SKM-1 (cell line): ENCODE data around the gene FAM53B.
A peak's percentile ranks its signal among the peaks of the same experiment; 100 is the strongest.
"Not testable (repeated sequence)": the region's sequence is repeated elsewhere in the genome, so short reads cannot be mapped to it uniquely, and the experiment has no call there.

Source experiments
- DNase-seq: peaks from one replicate; lab custom pipeline; 2025; ENCODE audit not compliant: unreplicated experiment; lab: John Stamatoyannopoulos, UW

The FAM53B gene

GRCh38 chr10:124614003-124614659 is 130.0 kb downstream of the FAM53B start:
- DNase-seq, result no peak

- DNase-seq, result no peak
Observed at GRCh38 chr10:124612611-124613498, 131.3 kb downstream of the FAM53B start.

DNA sequence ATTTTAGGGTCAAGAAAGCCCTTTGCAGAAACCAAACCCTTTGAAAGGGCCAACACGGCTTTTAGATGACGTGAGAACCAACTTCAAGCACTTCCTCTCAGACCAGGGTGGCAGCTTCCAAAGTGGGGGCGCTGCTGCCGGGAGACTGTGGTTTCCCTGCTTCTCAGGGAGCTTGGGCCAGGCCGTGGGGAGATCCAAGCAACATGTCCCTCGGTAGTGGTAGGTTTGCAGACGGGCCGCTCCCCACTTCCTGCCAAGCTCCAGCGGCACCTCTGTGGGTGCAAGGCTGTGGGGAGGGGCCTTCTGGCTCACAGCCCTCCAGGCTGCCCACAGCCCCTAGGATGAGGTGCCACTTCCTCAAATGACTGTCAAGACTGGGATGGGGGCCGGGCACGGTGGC is 132.4 kb downstream of the FAM53B start:
- DNase-seq, result peak; percentile 58

- DNase-seq, result not testable (repeated sequence)
Observed at GRCh38 chr10:124610851-124611250, 133.3 kb downstream of the FAM53B start.

DNA sequence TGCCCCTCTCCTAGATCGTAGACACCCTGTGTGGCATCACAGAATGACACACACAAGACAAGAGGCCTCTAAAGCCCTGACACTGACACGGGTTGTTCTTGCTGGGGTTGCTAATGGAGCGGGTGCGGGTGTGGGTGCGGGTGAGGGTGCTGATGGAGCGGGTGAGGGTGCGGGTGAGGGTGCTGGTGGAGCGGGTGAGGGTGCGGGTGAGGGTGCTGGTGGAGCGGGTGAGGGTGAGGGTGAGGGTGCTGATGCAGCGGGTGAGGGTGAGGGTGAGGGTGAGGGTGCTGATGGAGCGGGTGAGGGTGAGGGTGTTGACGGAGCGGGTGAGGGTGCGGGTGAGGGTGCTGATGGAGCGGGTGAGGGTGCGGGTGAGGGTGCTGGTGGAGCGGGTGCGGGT is 134.0 kb downstream of the FAM53B start:
- not testable (repeated sequence) for DNase-seq

DNA sequence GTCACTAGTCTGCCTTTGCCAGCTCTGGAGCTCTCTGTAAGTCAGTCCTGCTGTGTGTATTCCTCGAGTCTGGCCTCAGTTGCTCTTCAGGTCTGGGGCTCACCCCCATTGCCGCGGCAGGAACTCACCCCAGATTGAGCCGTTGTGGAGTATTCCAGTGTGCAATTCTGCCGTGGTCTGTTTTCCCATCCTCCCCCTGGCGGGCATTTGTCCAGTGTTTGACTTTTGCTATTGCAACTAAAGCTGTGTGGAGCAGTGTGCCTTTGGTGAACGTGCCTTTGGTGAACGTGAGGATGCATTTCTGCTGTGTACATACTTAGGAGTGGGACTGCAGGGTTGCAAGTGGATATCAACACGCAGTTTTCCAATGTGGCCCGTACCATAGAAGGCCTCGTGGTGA is 134.5 kb downstream of the FAM53B start:
- no peak for DNase-seq

GRCh38 chr10:124608093-124608721 is 136.0 kb downstream of the FAM53B start:
- DNase-seq, result no peak

DNA sequence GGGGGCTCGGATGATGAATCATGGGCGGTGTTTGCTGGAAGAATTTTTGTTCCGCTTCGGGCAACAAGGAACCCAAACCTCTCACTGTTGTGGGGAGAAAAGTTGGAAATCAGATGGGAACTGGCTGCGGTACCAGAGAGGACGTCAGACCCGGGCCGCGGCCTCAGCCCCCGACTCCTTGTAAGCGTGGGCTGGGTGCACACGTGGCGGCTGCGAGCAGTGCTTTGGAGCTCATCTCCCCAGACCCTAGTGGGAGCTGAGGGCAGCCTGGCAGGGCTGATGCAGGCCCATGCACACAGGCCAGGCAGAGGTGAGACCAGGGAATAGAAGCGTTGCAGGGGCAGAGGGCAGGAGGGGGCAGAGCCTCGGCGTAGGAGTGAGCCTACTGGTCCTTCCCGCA is 136.5 kb downstream of the FAM53B start:
- DNase-seq, result no peak

DNA sequence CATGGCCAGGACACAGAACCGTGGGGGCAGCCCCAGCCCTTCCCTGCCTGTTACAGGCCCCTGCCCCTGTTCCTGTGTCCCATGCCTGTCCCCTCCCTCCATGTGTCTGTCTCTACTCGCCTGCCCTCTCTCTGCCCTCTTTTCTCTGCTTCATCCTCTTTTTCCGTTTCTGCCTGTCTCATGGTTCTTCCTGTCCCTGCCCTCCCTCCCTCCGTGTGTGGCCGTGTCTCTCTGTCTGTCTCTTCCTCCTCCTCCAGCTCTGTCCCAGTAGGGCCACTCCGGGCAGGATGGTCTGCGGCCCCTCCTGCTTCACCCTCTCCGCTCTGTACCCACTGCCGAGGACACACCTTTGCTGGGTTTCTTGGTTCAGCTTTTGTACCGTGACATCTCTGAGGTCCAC is 137.4 kb downstream of the FAM53B start:
- peak; percentile 7 for DNase-seq

DNA sequence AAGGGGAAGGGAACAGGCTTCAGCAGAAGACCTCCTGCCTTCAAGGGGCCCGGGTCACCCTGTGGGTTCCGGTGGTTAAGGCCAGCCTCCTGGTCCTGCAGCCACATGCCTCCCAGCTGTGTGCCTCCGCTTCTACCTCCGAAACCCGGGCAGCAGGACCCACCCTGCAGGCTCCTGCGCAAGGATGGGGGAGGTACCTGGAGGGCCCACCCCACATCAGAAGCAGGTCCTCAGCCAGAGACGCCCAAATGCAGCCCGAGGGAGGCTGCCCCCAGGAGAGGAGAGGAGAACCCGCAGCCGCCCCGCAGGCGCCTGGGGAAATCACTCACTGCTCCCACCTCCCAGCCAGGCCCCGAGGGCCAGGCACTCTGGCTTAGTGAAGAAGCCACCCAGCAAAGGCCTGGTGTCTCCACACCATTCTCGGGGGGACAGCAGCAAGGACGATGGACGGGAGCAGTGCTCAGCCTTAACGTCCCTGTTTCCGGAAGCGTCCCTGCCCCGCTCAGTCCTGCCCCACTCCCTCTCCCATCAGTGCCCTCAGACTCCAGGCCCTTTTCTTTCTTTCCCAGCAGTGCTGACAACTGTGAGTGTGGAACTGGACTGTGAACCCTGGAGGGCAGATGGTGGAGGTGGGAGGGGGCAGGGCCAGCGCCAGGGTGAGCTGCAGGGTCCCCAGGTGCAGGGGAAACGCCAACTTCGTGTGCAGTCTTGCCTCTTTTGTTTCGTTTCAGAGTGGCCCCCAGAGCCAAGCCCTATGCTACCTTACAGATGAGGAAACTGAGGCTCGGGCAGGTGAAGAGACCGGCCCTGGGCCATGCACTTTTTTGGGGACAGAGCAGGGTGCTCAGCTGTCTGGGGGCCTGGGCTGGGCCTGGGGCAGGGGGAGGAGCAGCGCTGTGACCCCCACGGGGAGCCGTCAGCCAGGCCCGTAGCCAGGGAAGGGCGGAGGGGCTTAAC is 138.0 kb downstream of the FAM53B start:
- DNase-seq, result no peak

DNA sequence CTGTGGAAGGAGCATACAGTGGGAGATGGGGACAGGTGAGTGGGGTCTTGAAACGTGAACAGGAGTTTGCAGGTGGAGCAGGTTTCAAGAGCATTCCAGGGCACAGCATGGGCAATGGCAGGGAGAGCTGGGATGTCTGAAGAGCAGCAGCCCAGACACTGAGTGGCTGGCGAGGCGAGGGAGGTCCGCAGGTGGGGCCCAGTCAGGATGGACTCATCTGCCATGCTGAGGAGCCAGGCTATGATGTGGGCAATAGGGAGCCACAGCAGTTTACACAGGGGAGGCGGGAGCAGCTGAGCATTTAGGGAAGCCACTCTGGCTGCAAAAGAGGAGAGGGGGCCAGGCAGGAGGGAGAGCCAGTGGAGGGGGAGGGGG is 138.7 kb downstream of the FAM53B start:
- no peak for DNase-seq

- no peak for DNase-seq
Observed at GRCh38 chr10:124605001-124605370, 139.2 kb downstream of the FAM53B start.

DNA sequence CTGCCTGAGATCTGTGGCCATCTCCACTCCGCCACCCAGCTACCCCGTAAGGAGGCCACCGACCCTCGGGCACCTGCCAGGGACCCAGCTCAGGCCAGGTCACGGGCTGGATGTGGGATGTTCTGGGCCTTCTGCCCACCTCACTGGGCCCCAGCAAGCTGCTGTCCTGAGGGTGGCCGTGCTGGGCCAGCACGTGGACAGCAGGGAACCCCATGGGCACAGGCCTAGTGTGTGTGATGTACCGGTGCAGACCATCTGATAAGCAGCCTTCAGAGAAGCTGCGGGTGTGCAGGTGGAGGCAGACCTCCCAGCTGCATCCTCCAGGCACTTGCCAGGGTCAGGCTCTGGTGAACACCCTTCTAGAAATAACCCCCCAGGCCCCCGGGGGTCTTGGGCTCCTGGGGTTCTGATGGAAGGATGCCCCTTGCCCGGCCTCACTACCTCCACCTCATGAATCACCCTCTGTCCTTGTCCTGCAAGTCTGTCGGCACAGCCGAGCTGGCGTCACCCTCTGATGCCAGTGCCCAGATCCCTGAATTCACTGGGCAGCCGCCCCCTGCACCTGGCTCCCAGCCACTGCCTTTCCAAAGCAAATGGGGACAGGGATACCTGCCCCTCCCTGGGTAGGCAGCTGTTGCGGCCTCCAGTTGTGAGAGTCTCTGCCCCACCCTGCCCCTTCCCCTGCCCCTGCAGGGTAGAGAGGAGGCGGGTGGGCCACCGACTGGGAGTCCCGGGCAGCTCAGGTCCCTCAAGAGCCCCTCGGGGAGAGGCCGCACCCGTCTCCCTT is 139.8 kb downstream of the FAM53B start:
- DNase-seq, result no peak

DNA sequence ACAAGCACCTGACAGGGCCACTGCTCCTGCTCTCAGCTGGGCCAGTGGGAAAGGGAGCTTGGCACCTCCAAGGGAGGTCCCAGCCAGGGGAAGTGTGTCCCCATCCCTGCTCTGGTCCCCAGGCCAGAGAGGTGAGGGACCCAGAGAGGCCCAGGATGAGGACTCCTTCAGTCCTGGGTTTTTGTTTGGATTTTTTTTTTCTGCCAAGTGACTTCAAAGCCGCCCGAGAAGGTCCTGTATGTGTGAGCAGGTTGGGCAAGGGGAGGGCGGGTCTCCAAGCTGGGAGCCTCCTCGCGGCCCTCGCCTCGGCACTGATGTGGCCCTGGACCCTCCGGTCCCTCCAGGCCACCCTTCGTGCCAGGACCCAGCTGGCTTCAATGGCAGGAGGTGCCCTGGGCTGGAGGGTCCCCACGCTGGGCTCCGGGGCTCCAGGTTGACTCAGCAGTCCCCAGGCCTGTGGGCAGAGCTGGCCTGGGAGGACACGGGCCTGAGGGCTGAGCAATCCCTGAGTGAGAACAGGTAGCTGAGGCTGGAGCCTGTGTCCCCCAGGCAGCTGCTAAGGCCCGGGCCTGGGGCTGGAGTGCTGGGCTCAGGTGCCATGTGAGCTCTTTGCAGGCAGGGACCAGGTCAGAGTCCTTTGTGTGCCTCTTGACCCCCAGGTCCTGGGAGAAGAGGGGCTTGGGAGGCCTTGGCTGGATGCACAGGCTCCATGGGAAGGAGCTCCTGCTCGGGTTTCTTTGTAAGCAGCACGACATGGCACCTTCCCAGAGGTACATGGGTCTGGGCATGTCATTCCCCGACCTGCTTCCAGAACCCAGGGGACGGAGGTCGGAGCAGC is 140.6 kb downstream of the FAM53B start:
- no peak for DNase-seq

- no peak for DNase-seq
Observed at GRCh38 chr10:124602646-124603365, 141.4 kb downstream of the FAM53B start.

GRCh38 chr10:124602121-124602561 is 142.0 kb downstream of the FAM53B start:
- DNase-seq, result no peak

- no peak for DNase-seq
Observed at GRCh38 chr10:124601431-124602120, 142.6 kb downstream of the FAM53B start.

- DNase-seq, result no peak
Observed at GRCh38 chr10:124601016-124601415, 143.2 kb downstream of the FAM53B start.
